ENCODE results near the gene ABCF1.
A peak's percentile ranks its signal among the peaks of the same experiment; 100 is the strongest.

Gene ABCF1

DNA sequence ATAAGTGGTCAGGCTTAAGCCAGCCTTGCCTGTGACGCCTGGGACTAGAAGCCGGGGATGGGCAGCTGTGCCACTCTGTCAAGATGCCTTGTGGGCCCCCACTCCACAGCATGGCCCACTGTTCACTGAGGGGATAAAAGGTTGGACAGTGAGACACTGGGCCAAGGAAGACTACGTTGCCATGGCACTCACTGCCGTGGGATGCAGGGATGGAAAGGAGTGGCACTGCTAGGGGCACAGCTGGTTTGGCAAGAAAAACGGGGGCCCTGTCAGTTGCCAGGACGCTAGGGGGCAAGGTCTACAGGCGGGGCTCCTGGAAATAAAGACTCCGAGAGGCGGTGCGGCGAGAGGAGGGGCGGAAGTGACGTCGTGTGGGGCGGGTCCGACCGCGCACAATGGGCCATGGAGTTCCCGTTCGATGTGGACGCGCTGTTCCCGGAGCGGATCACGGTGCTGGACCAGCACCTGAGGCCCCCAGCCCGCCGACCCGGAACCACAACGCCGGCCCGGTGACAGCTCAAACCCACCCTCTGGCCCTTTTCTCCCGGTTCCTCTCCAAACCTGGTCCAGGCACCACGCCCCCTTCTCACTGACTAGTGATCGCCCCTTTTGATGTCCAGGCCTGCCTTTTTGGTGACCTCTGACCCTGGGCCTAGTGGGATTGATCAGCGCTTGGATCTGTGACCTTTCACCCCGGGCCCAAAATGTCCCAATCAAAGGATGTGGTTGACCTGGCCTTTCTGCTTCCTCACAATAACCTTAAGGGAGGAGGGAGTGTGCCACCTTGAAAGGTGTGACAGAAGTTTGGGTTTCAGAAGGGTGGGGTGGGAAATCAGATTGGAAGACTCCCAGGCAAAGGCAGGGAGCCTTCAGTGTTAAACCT is 55.5 kb downstream of the ABCF1 start, which contains the start of gene ATAT1:
Gene ATAT1, plus strand, starts transcription at position 391 of the 883 bp plus-strand sequence.
- peak; percentile 62 to 79 (median 77) for DNase-seq

DNA sequence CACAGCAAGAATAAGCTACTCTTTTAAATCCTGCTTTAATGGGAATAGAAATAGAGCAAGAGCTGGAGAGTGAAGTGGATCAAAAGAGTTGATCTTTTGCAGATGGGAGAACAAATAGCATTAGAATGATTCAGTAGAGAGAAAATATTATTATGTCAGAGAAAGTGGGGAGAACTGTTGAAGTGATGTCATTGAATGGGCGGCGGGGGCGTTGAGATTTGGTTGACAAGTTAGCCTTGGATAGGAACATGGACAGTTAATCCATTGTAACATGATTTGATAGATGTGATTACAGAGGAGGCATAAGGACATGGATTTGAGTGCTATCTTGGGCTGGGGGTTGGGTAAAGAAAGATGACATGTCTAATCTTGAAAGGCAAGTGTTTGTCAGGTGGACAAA is 64.6 kb downstream of the ABCF1 start:
- DNase-seq = no peak

DNA sequence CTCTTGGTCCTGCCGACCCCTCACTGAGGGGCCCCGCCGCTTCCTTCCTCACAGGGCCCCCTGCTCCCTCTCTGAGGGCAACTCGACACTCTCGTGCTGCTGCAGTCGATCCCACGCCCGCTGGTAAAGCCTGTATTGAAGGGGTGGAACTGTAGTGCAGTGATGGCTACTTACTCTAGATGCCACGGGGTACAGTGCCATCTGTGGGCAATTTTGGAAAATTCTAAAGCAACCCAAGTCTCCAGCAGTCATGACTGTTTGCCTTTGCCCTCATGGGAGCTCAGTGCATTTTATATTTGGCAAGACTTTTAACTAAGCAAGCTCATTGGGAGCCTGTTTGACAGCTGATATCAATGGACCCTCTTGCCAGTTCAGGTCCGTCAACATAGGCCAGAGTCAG is 69.2 kb downstream of the ABCF1 start:
- no peak for DNase-seq

DNA sequence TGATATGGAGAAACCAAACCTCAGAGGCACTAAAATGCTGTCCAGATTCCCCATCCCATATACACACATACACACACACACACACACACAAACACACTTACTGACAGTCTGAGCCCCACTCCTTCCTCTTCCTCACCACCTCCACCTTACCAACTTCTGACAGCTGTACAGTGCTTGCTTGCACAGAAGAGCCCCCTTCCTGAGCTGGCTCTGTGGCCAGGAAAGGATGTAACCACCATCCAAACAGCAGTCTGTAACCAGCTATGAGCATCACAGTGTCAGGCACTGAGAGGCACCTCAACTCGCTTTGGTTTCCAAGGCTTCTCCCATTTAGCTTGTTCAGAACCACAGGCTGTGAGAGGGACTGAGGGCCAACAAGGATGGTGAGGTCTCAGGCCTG is 69.8 kb downstream of the ABCF1 start:
- DNase-seq = no peak
